ENCODE data around the gene TRAF2. TPM values are rescaled to one million over a fixed set of nuclear protein-coding genes. Genes with fewer than 3 reads are reported as not detected.
"Not testable (repeated sequence)": the region's sequence is repeated elsewhere in the genome, so short reads cannot be mapped to it uniquely, and the experiment has no call there.

Gene TRAF2
- total RNA-seq, 2 experiments from 2014 or later: 40.0 to 41.4 TPM

DNA sequence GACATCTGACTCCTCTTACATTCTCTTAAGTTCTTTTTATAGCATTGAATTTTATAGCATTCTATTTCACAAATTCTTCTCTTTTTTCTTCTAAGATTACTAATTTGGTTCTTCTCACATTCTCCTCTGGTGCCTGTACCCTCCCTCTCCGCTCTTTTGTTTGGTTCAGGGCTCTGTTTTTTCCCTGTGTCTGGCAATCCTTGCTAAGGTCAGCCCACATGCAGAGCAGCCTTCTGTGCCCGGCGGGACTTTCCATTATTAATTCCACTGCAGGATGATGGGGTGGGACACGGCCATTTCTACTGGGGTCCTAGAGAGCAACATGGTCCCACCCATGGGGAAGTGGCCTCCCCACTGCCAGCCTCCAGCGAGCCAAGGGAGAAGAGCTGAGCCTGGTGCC lies 9.8 kb upstream of the TRAF2 start:
- CTCF ChIA-PET: no interaction called here

DNA sequence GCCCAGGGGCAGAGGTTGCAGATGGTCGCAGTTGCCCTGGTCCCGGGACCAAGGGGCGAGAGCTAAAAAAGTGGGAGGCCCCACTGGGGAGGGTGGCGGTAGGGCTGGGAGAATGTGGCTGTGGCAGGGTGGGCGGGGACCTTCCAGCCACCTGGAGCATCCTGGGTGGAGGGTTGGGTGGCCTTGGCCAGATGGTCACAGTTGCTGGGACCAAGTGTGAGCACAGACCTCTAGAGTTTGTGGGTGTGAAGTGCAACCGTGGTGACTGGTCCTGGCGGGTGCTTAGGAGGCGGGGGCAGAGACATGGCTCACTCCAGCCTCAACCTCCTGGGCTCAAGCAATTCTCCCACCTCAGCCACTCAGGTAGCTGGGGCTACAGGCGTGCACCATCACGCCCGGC lies 5.7 kb upstream of the TRAF2 start:
- peaks cover 34% of the 10 kb centered on the region for H3K4me1 Mint-ChIP-seq (ENCODE audit: low read depth)
- POLR2A ChIA-PET: interaction anchor here (0.7 kb wide), 2 partner anchors 53 to 64 kb away, joined by 3 read pairs; partner anchors contain the start of gene FBXW5
- DNase-seq: peak; percentile 34
- peak overlapping the region; percentile 62 for H3K27ac Mint-ChIP-seq
- intact Hi-C loops (cut with micrococcal nuclease): loop anchor here (10.0 kb wide), 2 partner anchors 324 to 346 kb away; partner anchors contain the start of genes NDOR1, TMEM203 and TPRN
- H3K9me3 Mint-ChIP-seq: no peaks in the 10 kb centered on the region
- H3K4me3 Mint-ChIP-seq: no peak overlapping the region
- H3K27me3 Mint-ChIP-seq: no peaks in the 10 kb centered on the region
- peaks cover 6% of the 10 kb centered on the region for H3K36me3 Mint-ChIP-seq
- CTCF ChIA-PET: interaction anchor here (2.2 to 2.5 kb wide), 3 partner anchors 22 to 149 kb away, joined by 9 to 14 read pairs (median 13); partner anchors contain the start of gene AJM1

More for the DNA sequence above, 9.8 kb upstream of the TRAF2 start:
- H3K27ac Mint-ChIP-seq: no peak overlapping the region
- no peaks in the 10 kb centered on the region for H3K27me3 Mint-ChIP-seq
- H3K4me1 Mint-ChIP-seq (ENCODE audit: low read depth): peaks cover 12% of the 10 kb centered on the region
- POLR2A ChIA-PET: interaction anchor here (0.6 kb wide), 1 partner anchor 28 kb away, joined by 5 read pairs; no protein-coding TSS in a partner anchor
- no peak for DNase-seq
- intact Hi-C loops (cut with micrococcal nuclease): no loop called here
- H3K36me3 Mint-ChIP-seq: no peaks in the 10 kb centered on the region
- no peak overlapping the region for H3K4me3 Mint-ChIP-seq
- H3K9me3 Mint-ChIP-seq: peaks cover 9% of the 10 kb centered on the region

DNA sequence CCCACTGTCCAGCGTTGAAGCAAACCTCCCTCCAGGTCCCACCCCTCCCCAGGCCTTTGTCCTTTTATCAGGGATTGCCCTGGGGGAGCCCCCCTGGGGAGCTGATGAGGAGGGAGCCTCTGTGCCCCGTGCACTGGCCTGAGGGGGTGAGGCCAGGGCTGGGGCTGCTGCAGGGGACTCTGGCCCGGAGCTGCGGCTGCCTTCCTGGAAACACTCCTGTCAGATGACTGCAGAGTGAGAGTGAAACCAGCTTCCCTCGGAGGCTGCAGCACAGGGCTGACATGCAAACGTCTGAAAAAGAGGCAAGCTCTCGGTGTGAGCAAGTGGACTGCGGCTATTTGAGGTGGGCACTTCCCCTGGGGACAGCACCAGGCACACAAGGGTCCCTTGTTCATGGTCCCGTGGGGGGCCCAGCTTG lies 4.6 kb upstream of the TRAF2 start:
- Mint-ChIP-seq H3K4me1 (ENCODE audit: low read depth) (peaks cover 34% of the 10 kb centered on the region), H3K27ac (peak overlapping the region; percentile 95), H3K4me3 (peak overlapping the region; percentile 76), H3K36me3 (peaks cover 6% of the 10 kb centered on the region), H3K9me3 (no peaks in the 10 kb centered on the region), H3K27me3 (no peaks in the 10 kb centered on the region)
- DNase-seq: peak; percentile 86
- intact Hi-C loops (cut with micrococcal nuclease): loop anchor here (1.0 to 10.0 kb wide), 7 partner anchors 15 to 347 kb away; partner anchors contain the start of genes EDF1, FBXW5, MAN1B1 and NDOR1
- CTCF ChIA-PET: interaction anchor here (0.7 to 2.5 kb wide), 12 partner anchors 11 to 214 kb away, joined by 3 to 14 read pairs (median 4); partner anchors contain the start of genes AJM1 and FBXW5
- POLR2A ChIA-PET: interaction anchor here (0.6 to 2.1 kb wide), 12 partner anchors 9 to 339 kb away, joined by 3 to 23 read pairs (median 3); partner anchors contain the start of genes EDF1 and FBXW5

DNA sequence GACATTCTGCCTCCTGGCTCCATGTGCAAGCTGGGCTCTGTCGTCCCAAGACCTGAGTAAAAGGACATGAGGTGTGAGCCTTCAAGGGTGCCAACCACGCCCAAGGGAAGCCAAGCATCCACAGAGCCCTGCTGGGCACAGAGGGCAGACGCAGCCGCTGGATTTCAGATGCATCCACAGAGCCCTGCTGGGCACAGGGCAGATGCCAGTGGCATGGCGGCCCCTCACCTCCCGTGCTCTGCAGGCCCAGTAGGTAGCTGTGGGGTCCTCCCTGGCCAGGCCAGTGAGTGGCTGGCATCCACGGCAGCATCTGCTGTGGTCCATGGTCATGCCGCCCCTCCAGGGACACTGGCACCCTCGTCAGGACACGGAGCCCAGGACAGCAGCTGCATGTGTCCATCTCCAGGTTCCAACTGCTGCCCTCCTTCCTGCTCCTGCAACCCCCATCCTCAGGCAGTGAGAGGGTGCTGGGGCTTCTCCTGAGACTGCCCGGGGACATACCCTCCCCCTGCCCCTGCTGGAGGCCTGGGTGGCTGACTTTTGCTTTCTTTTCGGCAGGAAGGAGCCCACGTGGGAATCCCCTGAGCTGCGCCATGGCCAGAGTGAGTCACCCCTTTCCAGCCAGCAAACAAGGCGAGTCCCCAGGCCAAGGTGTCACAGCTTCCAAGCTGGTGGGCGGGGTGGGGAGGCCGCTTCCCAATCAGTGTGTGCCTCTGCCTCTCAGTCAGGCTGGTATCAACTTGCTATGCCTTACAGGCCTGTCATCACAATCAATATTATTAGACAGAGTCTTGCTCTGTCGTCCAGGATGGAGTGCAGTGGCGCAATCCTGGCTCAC lies 4.0 kb upstream of the TRAF2 start:
- Mint-ChIP-seq H3K27me3 (no peaks in the 10 kb centered on the region), H3K36me3 (peaks cover 11% of the 10 kb centered on the region), H3K27ac (peak overlapping the region; percentile 95), H3K9me3 (no peaks in the 10 kb centered on the region), H3K4me1 (ENCODE audit: low read depth) (peaks cover 36% of the 10 kb centered on the region), H3K4me3 (peak overlapping the region; percentile 76)
- CTCF ChIA-PET: interaction anchor here (0.7 to 2.5 kb wide), 15 partner anchors 10 to 214 kb away, joined by 3 to 14 read pairs (median 4); partner anchors contain the start of genes AJM1, EDF1 and FBXW5
- peak; percentile 97 for DNase-seq
- intact Hi-C loops (cut with micrococcal nuclease): loop anchor here (1.0 to 10.0 kb wide), 7 partner anchors 16 to 348 kb away; partner anchors contain the start of genes EDF1, FBXW5, MAN1B1 and NDOR1
- POLR2A ChIA-PET: interaction anchor here (0.6 to 2.1 kb wide), 12 partner anchors 10 to 340 kb away, joined by 3 to 23 read pairs (median 3); partner anchors contain the start of gene EDF1

DNA sequence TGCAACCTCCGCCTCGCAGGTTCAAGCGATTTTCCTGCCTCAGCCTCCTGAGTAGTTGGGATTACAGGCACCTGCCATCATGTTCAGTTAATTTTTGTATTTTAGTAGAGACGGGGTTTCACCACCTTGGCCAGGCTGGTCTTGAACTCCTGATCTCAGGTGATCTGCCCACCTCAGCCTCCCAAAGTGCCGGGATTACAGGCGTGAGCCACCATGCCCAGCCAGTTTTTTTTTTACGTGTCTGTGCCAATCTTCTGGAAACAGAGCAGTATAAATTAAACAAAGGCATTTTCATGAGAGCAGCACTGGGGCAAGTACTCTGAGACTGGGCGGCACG lies 3.4 kb upstream of the TRAF2 start:
- H3K9me3 Mint-ChIP-seq, DNase-seq, H3K27me3 Mint-ChIP-seq: not testable (repeated sequence)
- CTCF ChIA-PET: interaction anchor here (1.0 to 2.5 kb wide), 10 partner anchors 12 to 213 kb away, joined by 3 to 14 read pairs (median 7); partner anchors contain the start of genes AJM1 and EDF1
- intact Hi-C loops (cut with micrococcal nuclease): loop anchor here (1.0 to 10.0 kb wide), 7 partner anchors 17 to 348 kb away; partner anchors contain the start of genes EDF1, FBXW5, MAN1B1 and NDOR1
- Mint-ChIP-seq H3K4me3 (peak overlapping the region; percentile 76), H3K4me1 (ENCODE audit: low read depth) (peaks cover 40% of the 10 kb centered on the region), H3K27ac (peak overlapping the region; percentile 95), H3K36me3 (peaks cover 12% of the 10 kb centered on the region)
- POLR2A ChIA-PET: interaction anchor here (0.7 to 2.1 kb wide), 6 partner anchors 17 to 61 kb away, joined by 3 to 23 read pairs (median 3); partner anchors contain the start of genes EDF1 and FBXW5

DNA sequence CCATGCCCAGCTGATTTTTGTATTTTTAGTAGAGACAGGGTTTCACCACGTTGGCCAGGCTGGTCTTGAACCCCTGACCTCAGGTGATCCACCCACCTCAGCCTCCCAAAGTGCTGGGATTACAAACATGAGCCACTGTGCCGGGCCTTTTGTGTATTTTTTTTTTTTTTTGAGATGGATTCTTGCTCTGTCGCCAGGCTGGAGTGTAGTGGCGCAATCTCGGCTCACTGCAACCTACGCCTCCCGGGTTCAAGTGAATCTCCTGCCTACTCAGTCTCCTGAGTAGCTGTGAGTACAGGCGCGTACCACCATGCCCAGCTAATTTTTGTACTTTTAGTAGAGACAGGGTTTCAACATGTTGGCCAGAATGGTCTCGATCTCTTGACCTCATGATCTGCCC lies 2.6 kb upstream of the TRAF2 start:
- POLR2A ChIA-PET: interaction anchor here (0.7 to 1.2 kb wide), 2 partner anchors 36 to 60 kb away, joined by 3 to 6 read pairs; partner anchors contain the start of gene FBXW5
- H3K9me3 Mint-ChIP-seq, DNase-seq, H3K4me3 Mint-ChIP-seq, H3K27me3 Mint-ChIP-seq: not testable (repeated sequence)
- intact Hi-C loops (cut with micrococcal nuclease): loop anchor here (2.0 to 10.0 kb wide), 3 partner anchors 203 to 349 kb away; partner anchors contain the start of genes MAN1B1, NDOR1, TMEM203 and TPRN
- peak overlapping the region; percentile 95 for H3K27ac Mint-ChIP-seq
- peaks cover 47% of the 10 kb centered on the region for H3K4me1 Mint-ChIP-seq (ENCODE audit: low read depth)
- CTCF ChIA-PET: interaction anchor here (1.2 to 2.0 kb wide), 5 partner anchors 17 to 64 kb away, joined by 3 to 8 read pairs (median 4); partner anchors contain the start of genes AJM1, C8G, EDF1 and FBXW5
- peaks cover 12% of the 10 kb centered on the region for H3K36me3 Mint-ChIP-seq

DNA sequence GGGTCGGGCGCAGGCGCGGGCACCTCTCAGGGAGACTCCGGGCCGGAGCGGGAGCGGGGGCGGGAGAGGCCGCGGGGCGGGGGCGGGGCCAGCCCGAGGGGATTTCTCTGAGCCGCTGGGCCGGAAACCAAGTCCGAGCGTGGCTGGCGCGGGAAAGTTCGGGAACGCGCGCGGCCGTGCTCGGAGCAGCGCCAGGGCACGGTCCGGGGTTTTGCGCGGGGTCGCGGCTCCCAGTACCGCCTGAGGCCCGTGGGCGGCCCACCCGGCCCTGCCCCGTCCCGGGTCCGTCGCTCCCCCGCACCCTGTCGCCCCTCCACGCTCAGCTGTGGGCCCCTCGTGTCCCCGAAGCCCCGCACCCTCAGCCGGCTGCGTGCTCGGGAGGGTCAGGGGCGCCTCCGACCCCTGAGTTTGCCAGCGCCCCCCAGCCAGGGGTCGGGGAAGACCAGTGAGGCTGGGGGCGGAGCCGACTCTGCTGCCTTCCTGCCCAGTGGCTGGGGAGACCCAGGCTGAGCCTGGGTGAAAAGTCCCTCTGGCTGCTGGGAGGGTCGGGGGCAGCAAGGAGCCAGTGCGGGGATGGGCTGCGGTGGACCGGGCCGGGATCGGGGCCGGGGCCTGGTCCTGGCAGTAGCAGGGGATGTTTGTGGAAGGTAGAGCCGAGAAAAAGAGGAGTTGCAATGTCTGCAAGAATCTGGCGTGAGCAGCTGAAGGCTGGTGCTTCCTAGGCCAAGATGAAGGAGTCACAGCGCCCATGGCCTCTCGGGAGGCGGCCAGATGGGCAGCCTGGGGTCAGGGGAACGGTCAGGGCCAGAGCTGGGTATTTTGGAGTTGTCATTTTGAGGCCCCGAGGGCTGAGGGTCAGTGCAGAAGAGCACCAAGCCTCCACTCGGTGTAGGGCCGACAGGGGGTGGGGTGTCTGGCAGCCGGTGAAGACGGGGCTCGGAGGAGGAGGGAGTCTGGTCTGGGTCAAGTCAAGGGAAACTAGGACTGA lies 588 bp downstream of the TRAF2 start:
- ChIA-PET CTCF (interaction anchor here (1.0 to 2.1 kb wide), 8 partner anchors 15 to 148 kb away, joined by 3 to 8 read pairs (median 5); partner anchors contain the start of genes ABCA2, AJM1 and RABL6), POLR2A (interaction anchor here (0.9 to 2.1 kb wide), 11 partner anchors 11 to 354 kb away, joined by 3 to 26 read pairs (median 4); partner anchors contain the start of genes CLIC3, FBXW5, MAN1B1 and RABL6)
- Mint-ChIP-seq H3K4me1 (ENCODE audit: low read depth) (peaks cover 32% of the 10 kb centered on the region), H3K27ac (peak overlapping the region; percentile 89), H3K9me3 (no peaks in the 10 kb centered on the region), H3K27me3 (no peaks in the 10 kb centered on the region), H3K36me3 (peaks cover 20% of the 10 kb centered on the region), H3K4me3 (peak overlapping the region; percentile 91)
- peak; percentile 54 for DNase-seq
- intact Hi-C loops (cut with micrococcal nuclease): loop anchor here (1.0 to 10.0 kb wide), 6 partner anchors 15 to 352 kb away; partner anchors contain the start of genes EDF1, NDOR1, PHPT1 and TMEM141

DNA sequence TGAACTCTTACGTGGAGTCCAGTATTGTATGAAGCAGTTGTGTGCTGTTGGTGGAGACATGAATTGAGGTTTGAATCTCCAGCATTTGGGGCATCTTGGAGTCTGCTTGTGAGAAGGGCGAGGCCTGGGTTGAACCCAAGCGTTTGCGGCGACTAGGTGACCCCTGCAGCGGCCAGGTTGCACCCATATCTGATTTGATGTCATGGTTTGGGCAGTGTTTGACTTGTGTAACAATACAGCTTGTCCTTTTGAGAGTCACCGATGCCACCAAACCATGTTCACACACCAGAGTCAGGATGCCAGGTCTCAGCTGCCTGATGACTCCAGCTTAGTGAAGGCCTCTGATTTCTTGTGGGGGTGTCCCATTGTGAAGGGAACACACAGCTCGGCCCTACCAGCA lies 2.1 kb downstream of the TRAF2 start:
- Mint-ChIP-seq H3K4me3 (no peak overlapping the region), H3K9me3 (no peaks in the 10 kb centered on the region), H3K4me1 (ENCODE audit: low read depth) (peaks cover 26% of the 10 kb centered on the region), H3K27ac (no peak overlapping the region), H3K36me3 (peaks cover 16% of the 10 kb centered on the region), H3K27me3 (no peaks in the 10 kb centered on the region)
- ChIA-PET CTCF (interaction anchor here (1.9 to 2.1 kb wide), 2 partner anchors 13 to 47 kb away, joined by 7 to 8 read pairs; partner anchors contain the start of gene AJM1), POLR2A (interaction anchor here (0.6 kb wide), 1 partner anchor 24 kb away, joined by 3 read pairs; no protein-coding TSS in a partner anchor)
- intact Hi-C loops (cut with micrococcal nuclease): loop anchor here (10.0 kb wide), 2 partner anchors 316 to 354 kb away; partner anchors contain the start of genes NDOR1, TMEM203 and TPRN
- DNase-seq: no peak

DNA sequence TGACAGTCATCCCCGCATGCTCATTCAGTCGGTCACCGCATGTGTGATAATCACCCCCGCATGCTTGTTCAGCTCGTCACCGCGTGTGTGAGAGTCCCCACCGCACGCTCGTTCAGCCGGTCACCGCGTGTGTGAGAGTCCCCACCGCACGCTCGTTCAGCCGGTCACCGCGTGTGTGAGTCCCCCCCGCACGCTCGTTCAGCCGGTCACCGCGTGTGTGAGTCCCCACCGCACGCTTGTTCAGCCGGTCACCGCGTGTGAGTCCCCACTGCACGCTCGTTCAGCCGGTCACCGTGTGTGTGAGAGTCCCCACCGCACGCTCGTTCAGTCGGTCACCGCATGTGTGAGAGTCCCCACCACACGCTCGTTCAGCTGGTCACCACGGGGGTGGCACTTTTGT lies 3.5 kb downstream of the TRAF2 start:
- intact Hi-C loops (cut with micrococcal nuclease): loop anchor here (10.0 kb wide), 2 partner anchors 315 to 355 kb away; partner anchors contain the start of genes NDOR1, TMEM203 and TPRN
- POLR2A ChIA-PET: interaction anchor here (1.2 kb wide), 1 partner anchor 351 kb away, joined by 3 read pairs; no protein-coding TSS in a partner anchor
- CTCF ChIA-PET: no interaction called here

DNA sequence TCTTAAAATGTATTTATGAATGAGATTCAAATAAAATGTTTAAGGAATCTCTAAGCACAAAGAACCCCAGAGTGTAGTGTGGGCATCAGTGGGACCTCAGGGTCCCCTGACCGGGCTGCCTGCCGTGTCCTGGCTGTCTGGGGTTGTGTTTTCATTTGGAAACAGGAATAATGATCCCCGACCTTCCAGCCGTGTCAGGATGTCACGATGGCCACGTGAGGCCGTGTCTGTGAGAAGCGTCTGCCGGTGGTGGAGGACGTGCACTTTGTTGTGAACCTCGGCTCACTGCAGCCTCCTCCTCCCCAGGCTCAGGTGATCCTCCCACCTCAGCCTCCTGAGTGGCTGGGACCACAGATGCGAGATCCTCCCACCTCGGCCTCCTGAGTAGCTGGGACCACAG lies 4.3 kb downstream of the TRAF2 start:
- intact Hi-C loops (cut with micrococcal nuclease): no loop called here

More for the DNA sequence above, 3.5 kb downstream of the TRAF2 start:
- Mint-ChIP-seq H3K27ac (no peak overlapping the region), H3K36me3 (peaks cover 19% of the 10 kb centered on the region), H3K4me3 (no peak overlapping the region), H3K27me3 (no peaks in the 10 kb centered on the region), H3K9me3 (no peaks in the 10 kb centered on the region), H3K4me1 (ENCODE audit: low read depth) (peaks cover 29% of the 10 kb centered on the region)
- no peak for DNase-seq

More for the DNA sequence above, 4.3 kb downstream of the TRAF2 start:
- Mint-ChIP-seq H3K4me1 (ENCODE audit: low read depth) (peaks cover 29% of the 10 kb centered on the region), H3K36me3 (peaks cover 16% of the 10 kb centered on the region), H3K27me3 (no peaks in the 10 kb centered on the region), H3K27ac (no peak overlapping the region), H3K4me3 (no peak overlapping the region), H3K9me3 (no peaks in the 10 kb centered on the region)
- POLR2A ChIA-PET: interaction anchor here (1.2 kb wide), 1 partner anchor 350 kb away, joined by 3 read pairs; no protein-coding TSS in a partner anchor
- CTCF ChIA-PET: no interaction called here
- DNase-seq: no peak

Measured in activated CD4-positive, alpha-beta memory T cell treated with anti-CD3 and anti-CD28 coated beads for 36 hours (primary cell).